Measurements from ENCODE around the gene GADL1. TPM values are rescaled to one million over a fixed set of nuclear protein-coding genes. Genes with fewer than 3 reads are reported as not detected.

Gene GADL1
- total RNA-seq, 2 donors from 2014 or later, result not detected

DNA sequence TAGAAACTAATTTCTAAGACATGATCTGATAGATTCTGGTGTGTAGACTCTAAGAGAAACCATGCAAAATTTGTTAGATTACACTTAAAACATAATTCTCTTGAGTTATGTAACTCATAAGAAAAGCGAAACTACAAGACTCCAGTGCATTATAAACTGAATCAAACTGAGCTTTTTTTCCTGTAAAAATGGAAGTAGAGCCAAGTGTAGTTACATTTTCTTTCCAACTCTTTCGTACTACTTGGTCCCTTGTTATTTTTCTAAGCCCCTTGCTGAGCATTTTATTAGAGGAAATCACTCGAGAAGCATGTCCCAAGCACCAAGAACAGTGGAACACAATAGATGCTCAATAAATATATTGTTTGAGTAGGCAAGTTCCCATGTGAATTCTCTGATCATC lies 130.2 kb downstream of the GADL1 start:
- no peak for ATAC-seq

DNA sequence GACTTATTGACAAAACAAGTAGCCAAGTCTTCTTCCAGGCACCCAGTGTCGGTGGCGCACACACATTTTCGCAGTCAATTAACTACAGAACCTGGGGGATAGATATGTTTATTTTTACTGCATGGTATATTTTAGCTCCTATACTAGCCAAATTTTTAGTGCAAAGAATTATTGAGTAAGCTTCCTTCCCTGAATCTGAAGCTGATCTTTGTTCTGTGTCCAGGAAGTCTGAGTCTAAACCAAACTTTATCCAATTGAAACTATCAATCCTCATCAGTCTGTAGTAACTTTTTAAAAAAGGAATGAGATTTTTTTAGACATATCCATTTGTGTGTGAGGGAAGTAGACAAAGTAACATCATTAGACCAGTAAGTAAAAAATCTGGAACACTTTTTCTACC lies 133.1 kb downstream of the GADL1 start:
- Histone ChIP-seq H3K36me3 (replicated peaks in 1 of 2; ENCODE audit: insufficient read depth in 1 of 2, low read depth in 2 of 2) (no peaks in the 10 kb centered on the region), H3K27me3 (no peaks in the 10 kb centered on the region), H3K4me3 (no peak overlapping the region), H3K9me3 (no peaks in the 10 kb centered on the region), H3K4me1 (peaks cover 6% of the 10 kb centered on the region), H3K27ac (no peak overlapping the region)
- no peak for ATAC-seq
- WGBS, 2 donors, result 87 to 96% methylated on average over 3 of the region's 3 CpGs
- intact Hi-C loops (cut with DNase I), result no loop called here
- TF ChIP-seq, protein P1, sequence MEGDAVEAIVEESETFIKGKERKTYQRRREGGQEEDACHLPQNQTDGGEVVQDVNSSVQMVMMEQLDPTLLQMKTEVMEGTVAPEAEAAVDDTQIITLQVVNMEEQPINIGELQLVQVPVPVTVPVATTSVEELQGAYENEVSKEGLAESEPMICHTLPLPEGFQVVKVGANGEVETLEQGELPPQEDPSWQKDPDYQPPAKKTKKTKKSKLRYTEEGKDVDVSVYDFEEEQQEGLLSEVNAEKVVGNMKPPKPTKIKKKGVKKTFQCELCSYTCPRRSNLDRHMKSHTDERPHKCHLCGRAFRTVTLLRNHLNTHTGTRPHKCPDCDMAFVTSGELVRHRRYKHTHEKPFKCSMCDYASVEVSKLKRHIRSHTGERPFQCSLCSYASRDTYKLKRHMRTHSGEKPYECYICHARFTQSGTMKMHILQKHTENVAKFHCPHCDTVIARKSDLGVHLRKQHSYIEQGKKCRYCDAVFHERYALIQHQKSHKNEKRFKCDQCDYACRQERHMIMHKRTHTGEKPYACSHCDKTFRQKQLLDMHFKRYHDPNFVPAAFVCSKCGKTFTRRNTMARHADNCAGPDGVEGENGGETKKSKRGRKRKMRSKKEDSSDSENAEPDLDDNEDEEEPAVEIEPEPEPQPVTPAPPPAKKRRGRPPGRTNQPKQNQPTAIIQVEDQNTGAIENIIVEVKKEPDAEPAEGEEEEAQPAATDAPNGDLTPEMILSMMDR (IDR thresholded peaks at IDR 0.05), result no peak
- TF ChIP-seq POLR2A (IDR thresholded peaks at IDR 0.05), result no peak
- no peak for DNase-seq

More for the DNA sequence above, 130.2 kb downstream of the GADL1 start:
- 42 to 60% methylated on average over 3 of the region's 3 CpGs for WGBS, 2 donors
- Histone ChIP-seq H3K27me3 (no peaks in the 10 kb centered on the region), H3K36me3 (replicated peaks in 1 of 2; ENCODE audit: insufficient read depth in 1 of 2, low read depth in 2 of 2) (no peaks in the 10 kb centered on the region), H3K4me3 (no peak overlapping the region), H3K4me1 (peaks cover 6% of the 10 kb centered on the region), H3K27ac (no peak overlapping the region), H3K9me3 (no peaks in the 10 kb centered on the region)
- TF ChIP-seq POLR2A (IDR thresholded peaks at IDR 0.05), result no peak
- TF ChIP-seq, protein P1 (IDR thresholded peaks at IDR 0.05), result no peak
- no peak for DNase-seq
- intact Hi-C loops (cut with DNase I), result no loop called here

DNA sequence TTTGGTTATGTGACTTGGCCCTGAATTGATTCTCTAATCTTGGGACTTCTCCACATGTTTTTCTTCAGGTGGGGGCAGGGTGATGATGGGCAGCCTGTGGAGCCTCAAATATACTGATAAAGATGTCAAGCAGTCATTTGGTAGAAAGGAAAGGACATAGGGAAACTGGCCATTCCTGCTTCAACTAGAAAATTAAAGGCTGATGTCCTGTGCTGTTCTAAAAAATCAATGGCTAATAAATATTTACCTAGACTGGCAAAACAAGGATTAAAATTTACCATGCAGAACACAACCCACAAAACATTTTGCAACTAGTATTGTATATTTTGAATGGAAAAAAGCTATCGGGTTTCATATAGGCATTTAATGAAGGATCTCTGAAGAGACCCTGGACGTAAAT lies 133.7 kb downstream of the GADL1 start:
- intact Hi-C loops (cut with DNase I), result no loop called here
- no peak for TF ChIP-seq POLR2A (IDR thresholded peaks at IDR 0.05)
- TF ChIP-seq, protein P1 (IDR thresholded peaks at IDR 0.05), result no peak
- no peak overlapping the region for H3K27ac ChIP-seq
- H3K27me3 ChIP-seq, result no peaks in the 10 kb centered on the region
- WGBS, 2 donors, result 63 to 73% methylated on average over 2 of the region's 2 CpGs
- no peaks in the 10 kb centered on the region for H3K36me3 ChIP-seq (replicated peaks in 1 of 2; ENCODE audit: insufficient read depth in 1 of 2, low read depth in 2 of 2)
- peaks cover 6% of the 10 kb centered on the region for H3K4me1 ChIP-seq
- ATAC-seq, result no peak
- H3K4me3 ChIP-seq, result no peak overlapping the region
- DNase-seq, result no peak
- H3K9me3 ChIP-seq, result no peaks in the 10 kb centered on the region

DNA sequence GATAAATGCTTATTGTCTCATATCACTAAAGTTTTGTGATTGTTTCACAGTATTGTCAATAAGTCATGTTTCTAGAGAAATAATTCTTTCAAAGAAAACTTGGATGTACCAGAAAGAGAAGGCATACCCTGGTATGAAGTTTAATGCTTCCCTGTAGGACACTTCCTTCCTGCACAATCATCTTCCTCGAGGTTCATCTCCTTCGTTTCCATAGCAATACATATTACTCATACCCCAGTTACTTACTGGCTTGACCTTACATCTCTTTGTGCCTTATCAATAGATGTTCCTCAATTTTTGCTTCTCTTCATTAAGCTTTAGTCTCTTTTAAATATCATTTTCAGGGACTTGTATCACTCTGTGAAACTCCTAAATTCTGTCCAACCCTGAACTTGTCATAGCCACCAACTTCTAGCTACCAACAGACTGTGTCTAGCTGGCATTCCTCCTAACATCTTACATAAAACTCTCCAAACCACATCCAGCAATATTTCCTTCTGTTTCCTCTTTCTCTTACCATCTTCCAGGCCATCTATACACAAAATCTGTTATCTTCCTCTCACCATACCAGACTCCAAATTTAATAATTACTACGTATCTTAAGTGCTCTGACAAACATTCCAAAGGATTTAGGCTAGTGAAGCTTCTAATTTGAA lies 134.3 kb downstream of the GADL1 start:
- no peaks in the 10 kb centered on the region for H3K27me3 ChIP-seq
- 70 to 73% methylated on average over 3 of the region's 3 CpGs for WGBS, 2 donors
- H3K27ac ChIP-seq, result no peak overlapping the region
- intact Hi-C loops (cut with DNase I), result no loop called here
- DNase-seq (no peak), ATAC-seq (no peak)
- H3K4me3 ChIP-seq, result no peak overlapping the region
- H3K36me3 ChIP-seq (replicated peaks in 1 of 2; ENCODE audit: insufficient read depth in 1 of 2, low read depth in 2 of 2), result no peaks in the 10 kb centered on the region
- H3K9me3 ChIP-seq, result no peaks in the 10 kb centered on the region
- H3K4me1 ChIP-seq, result peaks cover 6% of the 10 kb centered on the region
- TF ChIP-seq POLR2A (IDR thresholded peaks at IDR 0.05), result no peak
- TF ChIP-seq, protein P1 (IDR thresholded peaks at IDR 0.05), result no peak

DNA sequence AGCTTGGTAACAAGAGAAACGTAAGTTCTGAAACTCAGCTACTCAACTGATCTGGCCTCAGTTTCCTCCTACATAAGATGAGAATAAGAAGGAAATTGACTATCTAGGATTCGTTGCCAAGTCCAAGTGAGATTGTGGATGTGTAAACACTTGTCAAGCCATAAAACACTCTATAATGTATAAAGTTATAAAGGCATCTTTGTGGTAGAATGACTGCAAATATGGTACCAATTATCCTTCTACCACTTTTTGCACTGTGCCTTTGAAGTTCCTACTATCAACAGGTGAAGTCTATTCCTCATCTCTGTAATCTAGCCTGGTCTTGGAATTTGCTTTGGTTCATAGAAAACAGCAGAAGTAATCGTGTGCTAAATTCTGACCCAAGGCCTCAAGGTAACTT lies 138.2 kb downstream of the GADL1 start:
- H3K4me3 ChIP-seq, result no peak overlapping the region
- no peaks in the 10 kb centered on the region for H3K27me3 ChIP-seq
- H3K4me1 ChIP-seq, result peaks cover 6% of the 10 kb centered on the region
- no peaks in the 10 kb centered on the region for H3K9me3 ChIP-seq
- H3K27ac ChIP-seq, result no peak overlapping the region
- no peaks in the 10 kb centered on the region for H3K36me3 ChIP-seq (replicated peaks in 1 of 2; ENCODE audit: insufficient read depth in 1 of 2, low read depth in 2 of 2)
- no peak for TF ChIP-seq POLR2A (IDR thresholded peaks at IDR 0.05)
- TF ChIP-seq, protein P1 (IDR thresholded peaks at IDR 0.05), result no peak
- DNase-seq, result no peak
- WGBS, 2 donors, result 71 to 78% methylated on average over 3 of the region's 3 CpGs
- ATAC-seq, result no peak
- intact Hi-C loops (cut with DNase I), result no loop called here
